Measurements from ENCODE around the gene CTNNA1.

GRCh38 chr5:138898299-138898698 is 145.1 kb downstream of the CTNNA1 start:
- TF ChIP-seq PPARA (CRISPR knock-in tag; IDR thresholded peaks at IDR 0.05; ENCODE audit: borderline replicate concordance), result no peak
- TF ChIP-seq ZFP3 (CRISPR knock-in tag; IDR thresholded peaks at IDR 0.05), result no peak
- TF ChIP-seq ZC3H10 (CRISPR knock-in tag; IDR thresholded peaks at IDR 0.05), result no peak

Data from SK-N-SH treated with all-trans-retinoic acid at 6 μM for 48 hours (cell line).